WTC11 (cell line): ENCODE measurements around the gene CCDC39. TPM values are rescaled to one million over a fixed set of nuclear protein-coding genes. Genes with fewer than 3 reads are reported as not detected.

ENCODE experiments used
- ATAC-seq: fragments of 200-7000 bp; cut with Tn5 transposase; 2 replicates; pipeline ENCODE4 v1.10.0; 2021; ENCODE audit warnings: mild to moderate bottlenecking, moderate library complexity
- CTCF ChIA-PET: fragments of 300-600 bp; sonication (Branson Sonifier 250); formaldehyde crosslinking; loops from one replicate; lab custom pipeline; 2021; ENCODE audit warnings: antibody characterized with exemption; lab: Charles Lee
- POLR2A ChIA-PET: fragments of 350-600 bp; sonication (Branson Sonifier 250); formaldehyde crosslinking; loops from one replicate; lab custom pipeline; 2021; ENCODE audit warnings: antibody characterized with exemption; lab: Charles Lee
- DNase-seq: peaks from one replicate; pipeline ENCODE4 v3.0.0; 2021; ENCODE audit warnings: low spot score
- H3K27ac Mint-ChIP-seq: 2 replicates; pipeline ENCODE4 v1.8.0; 2021; ENCODE audit warnings: mixed read lengths
- H3K27me3 Mint-ChIP-seq: 2 replicates; pipeline ENCODE4 v1.8.0; 2021; ENCODE audit warnings: low read depth, mild to moderate bottlenecking, moderate library complexity, mixed read lengths
- H3K36me3 Mint-ChIP-seq: 2 replicates; pipeline ENCODE4 v1.8.0; 2021; ENCODE audit warnings: mixed read lengths
- H3K4me1 Mint-ChIP-seq: 2 replicates; pipeline ENCODE4 v1.8.0; 2022; ENCODE audit warnings: mixed read lengths
- H3K4me3 Mint-ChIP-seq: 2 replicates; pipeline ENCODE4 v1.8.0; 2021; ENCODE audit warnings: mild to moderate bottlenecking, moderate library complexity, mixed read lengths
- H3K9me3 Mint-ChIP-seq: 2 replicates; pipeline ENCODE4 v1.8.0; 2021; ENCODE audit warnings: mixed read lengths
- AFF4 ChIP-seq: sonication (generic); formaldehyde crosslinking; IDR thresholded peaks from 2 replicates; pipeline ENCODE4 v1.8.1; 2023; ENCODE audit warnings: mild to moderate bottlenecking, missing genetic modification reagents, borderline replicate concordance
- CREB1 ChIP-seq: sonication (generic); formaldehyde crosslinking; IDR thresholded peaks from 2 replicates; pipeline ENCODE4 v1.8.0; 2023; ENCODE audit warnings: mild to moderate bottlenecking, missing genetic modification reagents
- CTCF ChIP-seq: fragments of 200-600 bp; IDR thresholded peaks from 2 replicates; pipeline ENCODE4 v1.8.0; 2022; ENCODE audit warnings: antibody characterized with exemption
- E2F4 ChIP-seq: sonication (generic); formaldehyde crosslinking; IDR thresholded peaks from 2 replicates; pipeline ENCODE4 v1.8.1; 2022; ENCODE audit warnings: low read depth, mild to moderate bottlenecking, moderate library complexity, missing genetic modification reagents, borderline replicate concordance
- FOXJ3 ChIP-seq: sonication (generic); formaldehyde crosslinking; IDR thresholded peaks from 2 replicates; pipeline ENCODE4 v1.9.0; 2021; ENCODE audit warnings: missing genetic modification reagents, mild to moderate bottlenecking, borderline replicate concordance
- FOXK1 ChIP-seq: sonication (generic); formaldehyde crosslinking; IDR thresholded peaks from 2 replicates; pipeline ENCODE4 v1.8.0; 2022; ENCODE audit warnings: mild to moderate bottlenecking, moderate library complexity, missing genetic modification reagents
- FOXP4 ChIP-seq: sonication (generic); formaldehyde crosslinking; IDR thresholded peaks from 2 replicates; pipeline ENCODE4 v1.8.0; 2022; ENCODE audit warnings: mild to moderate bottlenecking, missing genetic modification reagents
- NFE2L1 ChIP-seq: sonication (generic); formaldehyde crosslinking; IDR thresholded peaks from 2 replicates; pipeline ENCODE4 v1.8.1; 2023; ENCODE audit warnings: missing genetic modification reagents
- TEAD1 ChIP-seq: sonication (generic); formaldehyde crosslinking; IDR thresholded peaks from 2 replicates; pipeline ENCODE4 v1.8.0; 2022; ENCODE audit warnings: mild to moderate bottlenecking, missing genetic modification reagents
- TP53 ChIP-seq: sonication (generic); formaldehyde crosslinking; IDR thresholded peaks from 2 replicates; pipeline ENCODE4 v1.8.1; 2023; ENCODE audit warnings: mild to moderate bottlenecking, missing genetic modification reagents
- ZBTB21 ChIP-seq: sonication (generic); formaldehyde crosslinking; IDR thresholded peaks from 2 replicates; pipeline ENCODE4 v1.8.1; 2023; ENCODE audit warnings: mild to moderate bottlenecking, missing genetic modification reagents, borderline replicate concordance
- ZBTB43 ChIP-seq: sonication (generic); formaldehyde crosslinking; IDR thresholded peaks from 2 replicates; pipeline ENCODE4 v1.8.1; 2023; ENCODE audit warnings: mild to moderate bottlenecking, missing genetic modification reagents
- ZNF232 ChIP-seq: sonication (generic); formaldehyde crosslinking; IDR thresholded peaks from 2 replicates; pipeline ENCODE4 v1.8.0; 2022; ENCODE audit warnings: mild to moderate bottlenecking, missing genetic modification reagents
- ZNF416 ChIP-seq: fragments of 250-450 bp; sonication (Bioruptor Pico); IDR thresholded peaks from 2 replicates; pipeline ENCODE4 v1.9.0; 2021; ENCODE audit warnings: mild to moderate bottlenecking, inconsistent platforms
- ZNF425 ChIP-seq: fragments of 250-450 bp; sonication (Bioruptor Pico); conservative IDR thresholded peaks from 2 replicates; pipeline ENCODE4 v1.9.0; 2021; ENCODE audit warnings: mild to moderate bottlenecking
- ZNF671 ChIP-seq: fragments of 250-450 bp; sonication (Bioruptor Pico); IDR thresholded peaks from 2 replicates; pipeline ENCODE4 v1.8.0; 2021; ENCODE audit warnings: mild to moderate bottlenecking
- total RNA-seq: library from RNA; stranded (reverse); gene quantifications from 3 replicates; pipeline ENCODE4 v1.2.3, GENCODE V29; 2021

Gene CCDC39
- total RNA-seq, 1 experiment from 2014 or later = not detected

GRCh38 chr3:180678231-180678630 lies 1.1 kb downstream of the CCDC39 start:
- ATAC-seq = no peak
- Mint-ChIP-seq H3K27me3 (peaks cover 25% of the 10 kb centered on the region), H3K4me3 (peak overlapping the region; percentile 99), H3K4me1 (no peaks in the 10 kb centered on the region), H3K36me3 (no peaks in the 10 kb centered on the region), H3K27ac (no peak overlapping the region), H3K9me3 (no peaks in the 10 kb centered on the region)
- ChIA-PET CTCF (interaction anchor here (0.7 to 1.5 kb wide), 6 partner anchors 13 to 532 kb away, joined by 3 to 6 read pairs (median 3); partner anchors contain the start of genes FXR1 and TTC14), POLR2A (no interaction called here)
- DNase-seq = no peak
- TF ChIP-seq TP53 (CRISPR knock-in tag) (no peak), FOXK1 (CRISPR knock-in tag) (no peak), FOXJ3 (no peak), ZBTB43 (CRISPR knock-in tag) (no peak), ZBTB21 (no peak), AFF4 (no peak)

- Mint-ChIP-seq H3K27ac (no peak overlapping the region), H3K9me3 (no peaks in the 10 kb centered on the region), H3K4me3 (no peak overlapping the region), H3K4me1 (peaks cover 10% of the 10 kb centered on the region), H3K27me3 (no peaks in the 10 kb centered on the region), H3K36me3 (no peaks in the 10 kb centered on the region)
- DNase-seq = no peak
- ChIA-PET POLR2A (no interaction called here), CTCF (interaction anchor here (0.9 kb wide), 1 partner anchor 15 kb away, joined by 3 read pairs; no protein-coding TSS in a partner anchor)
- no peak for ATAC-seq
- TF ChIP-seq ZNF232 (no peak), ZNF425 (CRISPR knock-in tag) (no peak), TEAD1 (CRISPR knock-in tag) (no peak), ZNF671 (no peak), CREB1 (CRISPR knock-in tag) (no peak), CTCF (no peak), ZBTB43 (CRISPR knock-in tag) (no peak), FOXP4 (no peak), AFF4 (no peak), NFE2L1 (no peak), ZNF416 (no peak), E2F4 (no peak)
These were observed 17.8 kb downstream of the CCDC39 start for GRCh38 chr3:180661444-180661843.
